Parathyroid adenoma (tissue), 2 donors: Measurements from ENCODE around the gene TENM3.

Experiments used
- H2AFZ ChIP-seq: fragments of 300-600 bp; sonication (generic); one replicate; pipeline ENCODE4 v1.7.0; 2017; ENCODE audit warnings: antibody characterized with exemption, mild to moderate bottlenecking
- H3K27ac ChIP-seq: fragments of 300-600 bp; sonication (generic); one replicate; pipeline ENCODE4 v1.7.0; 2017
- H3K27me3 ChIP-seq: fragments of 300-600 bp; sonication (generic); one replicate; pipeline ENCODE4 v1.7.0; 2017; ENCODE audit warnings: low read length; ENCODE audit not compliant: control insufficient read depth, insufficient read depth
- H3K36me3 ChIP-seq: fragments of 300-600 bp; sonication (generic); one replicate; pipeline ENCODE4 v1.7.0; 2017; ENCODE audit warnings: low read length; ENCODE audit not compliant: control insufficient read depth, insufficient read depth
- H3K4me1 ChIP-seq: fragments of 300-600 bp; sonication (generic); one replicate; pipeline ENCODE4 v1.7.0; 2017; ENCODE audit warnings: control low read depth
- H3K4me2 ChIP-seq: fragments of 300-600 bp; sonication (generic); one replicate; pipeline ENCODE4 v1.7.0; 2017; ENCODE audit warnings: low read length
- H3K4me3 ChIP-seq: fragments of 300-600 bp; sonication (generic); one replicate; pipeline ENCODE4 v1.7.0; 2017; ENCODE audit warnings: low read depth, low read length
- H3K79me2 ChIP-seq: fragments of 300-600 bp; sonication (generic); one replicate; pipeline ENCODE4 v1.7.0; 2017; ENCODE audit warnings: control low read depth
- H3K9ac ChIP-seq: fragments of 300-600 bp; sonication (generic); one replicate; pipeline ENCODE4 v1.7.0; 2017; ENCODE audit warnings: mild to moderate bottlenecking
- H3K9me3 ChIP-seq: fragments of 300-600 bp; sonication (generic); one replicate; pipeline ENCODE4 v1.7.0; 2017; ENCODE audit warnings: low read length; ENCODE audit not compliant: control insufficient read depth
- CTCF ChIP-seq: fragments of 300-600 bp; sonication (generic); IDR thresholded peaks from one replicate; pipeline ENCODE4 v1.7.0; 2017; ENCODE audit warnings: antibody characterized with exemption, mild to moderate bottlenecking
- donor health status: primary hyperparathyroidism.

The TENM3 gene

GRCh38 chr4:182242787-182243186 lies 415 bp upstream of the TENM3 start:
- H3K36me3 ChIP-seq, result no peaks in the 10 kb centered on the region
- no peaks in the 10 kb centered on the region for H3K27me3 ChIP-seq
- no peak for TF ChIP-seq CTCF
- H2AFZ ChIP-seq, result no peak overlapping the region
- H3K4me3 ChIP-seq, result no peak overlapping the region
- H3K9me3 ChIP-seq, result no peaks in the 10 kb centered on the region
- no peak overlapping the region for H3K4me2 ChIP-seq
- no peaks in the 10 kb centered on the region for H3K4me1 ChIP-seq
- H3K9ac ChIP-seq, result no peak overlapping the region
- no peaks in the 10 kb centered on the region for H3K79me2 ChIP-seq
- no peak overlapping the region for H3K27ac ChIP-seq

- Histone ChIP-seq H2AFZ (no peak overlapping the region), H3K27ac (no peak overlapping the region)
Observed at GRCh38 chr4:182245041-182245440, 1.8 kb downstream of the TENM3 start.

GRCh38 chr4:182245541-182246215 lies 2.5 kb downstream of the TENM3 start:
- H3K4me3 ChIP-seq, result no peak overlapping the region

More at GRCh38 chr4:182245041-182245440, 1.8 kb downstream of the TENM3 start:
- Histone ChIP-seq H3K9ac (no peak overlapping the region), H3K4me1 (no peaks in the 10 kb centered on the region), H3K36me3 (no peaks in the 10 kb centered on the region), H3K9me3 (no peaks in the 10 kb centered on the region), H3K4me3 (no peak overlapping the region), H3K4me2 (no peak overlapping the region), H3K27me3 (no peaks in the 10 kb centered on the region), H3K79me2 (no peaks in the 10 kb centered on the region)
- no peak for TF ChIP-seq CTCF

GRCh38 chr4:182246401-182247205 lies 3.4 kb downstream of the TENM3 start:
- H3K4me2 ChIP-seq, result peak overlapping the region; percentile 31
- H3K27ac ChIP-seq, result no peak overlapping the region
- H3K27me3 ChIP-seq, result no peaks in the 10 kb centered on the region
- peak overlapping the region; percentile 3 for H3K4me3 ChIP-seq
- no peaks in the 10 kb centered on the region for H3K36me3 ChIP-seq
- H3K79me2 ChIP-seq, result no peaks in the 10 kb centered on the region
- no peak for TF ChIP-seq CTCF
- no peak overlapping the region for H2AFZ ChIP-seq
- H3K9ac ChIP-seq, result no peak overlapping the region
- no peaks in the 10 kb centered on the region for H3K4me1 ChIP-seq
- H3K9me3 ChIP-seq, result no peaks in the 10 kb centered on the region

More at GRCh38 chr4:182245541-182246215, 2.5 kb downstream of the TENM3 start:
- H2AFZ ChIP-seq, result no peak overlapping the region
- H3K79me2 ChIP-seq, result no peaks in the 10 kb centered on the region
- H3K27ac ChIP-seq, result no peak overlapping the region
- no peak overlapping the region for H3K9ac ChIP-seq
- H3K4me1 ChIP-seq, result no peaks in the 10 kb centered on the region
- H3K4me2 ChIP-seq, result peak overlapping the region; percentile 31
- H3K9me3 ChIP-seq, result no peaks in the 10 kb centered on the region
- no peaks in the 10 kb centered on the region for H3K27me3 ChIP-seq
- H3K36me3 ChIP-seq, result no peaks in the 10 kb centered on the region
- no peak for TF ChIP-seq CTCF
